DMS114 treated with DMSO at 0.1 percent for 48 hours (cell line): Measurements from ENCODE around the gene OPN1MW2.
"Not testable (repeated sequence)": the region's sequence is repeated elsewhere in the genome, so short reads cannot be mapped to it uniquely, and the experiment has no call there.

ENCODE experiments used
- DNase-seq: peaks from one replicate; lab custom pipeline; 2025; ENCODE audit not compliant: unreplicated experiment; lab: John Stamatoyannopoulos, UW

The OPN1MW2 gene

DNA sequence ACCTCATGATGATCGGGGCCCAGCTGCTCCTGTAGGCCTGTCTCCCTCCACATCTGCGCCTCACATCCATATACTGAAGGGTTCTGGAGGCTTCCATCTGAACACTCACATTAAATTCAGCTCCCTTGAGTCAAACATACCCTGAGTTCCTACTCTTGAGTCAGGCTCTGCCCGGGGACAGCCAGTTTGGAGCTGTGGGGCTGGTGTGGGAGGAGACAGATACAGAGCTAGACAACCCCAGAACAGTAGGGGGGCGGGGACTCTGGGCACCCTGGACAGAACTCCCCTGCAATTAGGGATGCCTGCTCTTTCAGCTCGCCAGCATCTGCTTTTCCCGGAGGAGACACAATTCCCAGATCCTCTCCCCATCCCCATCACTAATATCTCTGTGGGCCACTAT is 43.5 kb downstream of the OPN1MW2 start:
- not testable (repeated sequence) for DNase-seq

DNA sequence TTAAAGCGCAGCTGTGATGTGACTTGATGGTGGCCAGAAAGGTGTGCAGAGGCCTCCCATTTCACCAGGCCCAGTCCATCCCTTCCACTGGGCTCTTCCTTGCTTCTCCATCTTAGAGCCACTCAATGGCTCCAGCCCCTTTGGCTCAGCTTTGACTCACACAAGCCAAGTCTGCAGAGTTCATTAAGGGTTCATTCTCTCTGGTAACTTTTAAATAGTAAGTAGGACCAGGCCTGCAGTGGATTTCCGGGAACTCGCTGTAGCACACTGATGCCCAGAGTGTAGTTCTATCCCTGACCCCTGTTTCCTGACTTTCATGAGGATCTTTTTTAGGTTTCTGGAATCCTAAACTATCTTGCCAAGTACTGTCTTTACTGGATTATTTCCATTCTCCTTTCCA is 49.7 kb downstream of the OPN1MW2 start:
- DNase-seq = not testable (repeated sequence)
